Measurements from ENCODE around the gene CRTC2. TPM values are rescaled to one million over a fixed set of nuclear protein-coding genes. Genes with fewer than 3 reads are reported as not detected.
"Not testable (repeated sequence)": the region's sequence is repeated elsewhere in the genome, so short reads cannot be mapped to it uniquely, and the experiment has no call there.

Gene CRTC2
- polyA plus RNA-seq, 2 donors = 17.0 to 36.8 TPM

DNA sequence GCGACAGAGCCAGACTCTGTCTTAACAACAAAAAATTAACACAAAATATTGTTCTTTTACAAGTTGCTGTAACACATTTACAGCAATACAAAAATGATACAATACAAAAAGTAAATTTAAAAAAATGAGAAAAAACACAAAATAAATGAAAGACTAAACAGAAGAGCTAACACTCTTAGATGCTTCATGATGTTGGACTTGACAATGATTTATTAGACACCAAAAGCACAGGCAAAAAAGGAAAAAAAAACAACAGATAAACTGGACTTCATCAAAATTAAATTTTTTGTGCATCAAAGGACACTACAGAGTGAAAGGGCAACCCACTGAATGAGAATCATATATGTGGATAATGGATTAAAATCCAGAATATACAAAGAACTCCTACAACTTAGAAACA lies 52.0 kb downstream of the CRTC2 start:
- H3K27ac ChIP-seq (ENCODE audit: low read depth in 2 of 2, low read length in 1 of 2) = no peak overlapping the region
- H3K36me3 ChIP-seq (ENCODE audit: control insufficient read depth in 2 of 2, insufficient read depth in 2 of 2, low read length in 1 of 2) = peaks cover 0 to 2% of the 10 kb centered on the region in 2 donors
- WGBS, 2 donors = 91 to 95% methylated on average over 1 of the region's 1 CpG
- H3K4me1 ChIP-seq (ENCODE audit: control insufficient read depth in 2 of 2, insufficient read depth in 2 of 2, low read length in 1 of 2) = no peaks in the 10 kb centered on the region
- no peaks in the 10 kb centered on the region for H3K27me3 ChIP-seq (ENCODE audit: control insufficient read depth in 1 of 2, insufficient read depth in 2 of 2, low read length in 2 of 2)
- no peak overlapping the region for H3K4me3 ChIP-seq (ENCODE audit: low read depth in 1 of 2, low read length in 2 of 2)
- no peaks in the 10 kb centered on the region for H3K9me3 ChIP-seq (ENCODE audit: control insufficient read depth in 2 of 2, insufficient read depth in 1 of 2, low read depth in 1 of 2, low read length in 1 of 2)

DNA sequence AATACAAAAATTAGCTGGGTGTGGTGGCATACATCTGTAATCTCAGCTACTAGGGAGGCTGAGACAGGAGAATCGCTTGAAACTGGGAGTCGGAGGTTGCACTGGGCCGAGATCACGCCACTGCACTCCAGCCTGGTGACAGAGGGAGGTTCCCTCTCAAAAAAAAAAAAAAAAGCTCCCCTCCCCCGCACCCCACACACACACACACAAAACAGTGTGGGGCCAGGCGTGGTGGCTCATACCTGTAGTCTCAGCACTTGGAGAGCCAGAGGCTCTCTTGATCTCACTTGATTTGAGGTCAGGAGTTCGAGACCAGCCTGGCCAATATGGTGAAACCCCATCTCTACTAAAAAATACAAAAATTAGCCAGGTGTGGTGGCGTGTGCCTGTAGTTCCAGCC lies 52.5 kb downstream of the CRTC2 start:
- not testable (repeated sequence) for H3K9me3 ChIP-seq (ENCODE audit: control insufficient read depth in 2 of 2, insufficient read depth in 1 of 2, low read depth in 1 of 2, low read length in 1 of 2); H3K27ac ChIP-seq (ENCODE audit: low read depth in 2 of 2, low read length in 1 of 2); H3K4me3 ChIP-seq (ENCODE audit: low read depth in 1 of 2, low read length in 2 of 2); H3K36me3 ChIP-seq (ENCODE audit: control insufficient read depth in 2 of 2, insufficient read depth in 2 of 2, low read length in 1 of 2); H3K27me3 ChIP-seq (ENCODE audit: control insufficient read depth in 1 of 2, insufficient read depth in 2 of 2, low read length in 2 of 2); H3K4me1 ChIP-seq (ENCODE audit: control insufficient read depth in 2 of 2, insufficient read depth in 2 of 2, low read length in 1 of 2)
- 94 to 96% methylated on average over 8 of the region's 8 CpGs for WGBS, 2 donors

DNA sequence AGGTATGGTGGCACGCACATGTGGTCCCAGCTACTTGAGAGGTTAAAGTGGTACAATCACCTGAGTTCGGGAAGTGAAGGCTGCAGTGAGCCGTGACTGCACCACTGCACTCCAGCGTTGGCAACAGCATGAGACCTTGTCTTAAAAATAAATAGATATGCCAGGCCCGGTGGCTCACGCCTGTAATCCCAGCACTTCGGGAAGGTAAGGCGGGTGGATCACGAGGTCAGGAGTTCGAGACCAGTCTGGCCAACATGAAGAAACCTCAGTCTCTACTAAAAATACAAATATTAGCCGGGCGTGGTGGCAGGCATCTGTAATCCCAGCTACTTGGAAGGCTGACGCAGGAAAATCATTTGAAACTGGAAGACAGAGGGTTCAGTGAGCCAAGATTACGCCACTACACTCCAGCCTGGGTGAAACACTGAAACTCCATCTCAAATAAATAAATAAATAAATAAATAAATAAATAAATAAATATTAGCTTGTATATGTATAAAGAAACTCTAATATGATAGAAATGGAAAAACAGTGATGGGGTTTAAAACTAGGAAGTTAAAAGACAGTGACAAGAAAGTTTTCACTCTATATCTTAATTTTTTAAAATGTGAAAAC lies 54.5 kb downstream of the CRTC2 start:
- Histone ChIP-seq H3K27me3 (ENCODE audit: control insufficient read depth in 1 of 2, insufficient read depth in 2 of 2, low read length in 2 of 2) (no peaks in the 10 kb centered on the region), H3K36me3 (ENCODE audit: control insufficient read depth in 2 of 2, insufficient read depth in 2 of 2, low read length in 1 of 2) (peaks cover 0 to 2% of the 10 kb centered on the region in 2 donors), H3K4me3 (ENCODE audit: low read depth in 1 of 2, low read length in 2 of 2) (no peak overlapping the region), H3K9me3 (ENCODE audit: control insufficient read depth in 2 of 2, insufficient read depth in 1 of 2, low read depth in 1 of 2, low read length in 1 of 2) (no peaks in the 10 kb centered on the region), H3K4me1 (ENCODE audit: control insufficient read depth in 2 of 2, insufficient read depth in 2 of 2, low read length in 1 of 2) (no peaks in the 10 kb centered on the region), H3K27ac (ENCODE audit: low read depth in 2 of 2, low read length in 1 of 2) (peak overlapping the region in 1 of 2 donors; percentile 27)
- 83% methylated on average over 14 of the region's 14 CpGs for WGBS, 2 donors

DNA sequence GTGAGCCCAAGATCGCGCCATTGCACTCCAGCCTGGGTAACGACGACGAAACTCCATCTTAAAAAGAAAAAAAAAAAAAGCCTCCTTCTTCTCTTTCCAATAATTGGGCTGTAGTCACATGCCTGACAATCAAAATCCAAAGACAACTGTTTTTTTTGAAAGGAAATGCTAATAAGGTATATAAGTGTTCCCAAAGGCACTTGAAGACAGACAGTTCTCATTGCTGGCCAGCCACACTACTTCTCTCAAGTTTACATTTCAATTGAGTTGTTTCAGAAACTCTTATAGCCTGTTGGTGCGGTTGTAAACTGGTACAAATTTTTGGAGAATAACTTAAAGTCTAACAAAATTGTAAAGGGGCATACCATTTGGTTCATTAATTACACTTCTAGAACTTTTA lies 58.9 kb downstream of the CRTC2 start:
- H3K36me3 ChIP-seq (ENCODE audit: control insufficient read depth in 2 of 2, insufficient read depth in 2 of 2, low read length in 1 of 2) = no peaks in the 10 kb centered on the region
- WGBS, 2 donors = 89 to 96% methylated on average over 6 of the region's 6 CpGs
- no peaks in the 10 kb centered on the region for H3K27me3 ChIP-seq (ENCODE audit: control insufficient read depth in 1 of 2, insufficient read depth in 2 of 2, low read length in 2 of 2)
- no peaks in the 10 kb centered on the region for H3K9me3 ChIP-seq (ENCODE audit: control insufficient read depth in 2 of 2, insufficient read depth in 1 of 2, low read depth in 1 of 2, low read length in 1 of 2)
- H3K27ac ChIP-seq (ENCODE audit: low read depth in 2 of 2, low read length in 1 of 2) = no peak overlapping the region
- no peak overlapping the region for H3K4me3 ChIP-seq (ENCODE audit: low read depth in 1 of 2, low read length in 2 of 2)
- H3K4me1 ChIP-seq (ENCODE audit: control insufficient read depth in 2 of 2, insufficient read depth in 2 of 2, low read length in 1 of 2) = no peaks in the 10 kb centered on the region

Other genes starting within 250 kb of the CRTC2 start
- gene INTS3, start 230.6 kb downstream of the CRTC2 start, polyA plus RNA-seq = 10 to 100 TPM; 16.4 to 30.8 TPM
- 10 to 100 TPM; 18.6 to 30.9 TPM for gene SLC27A3, start 183.2 kb downstream of the CRTC2 start, polyA plus RNA-seq
- 1 to 10 TPM; 3.2 to 4.4 TPM for gene GATAD2B, start 35.6 kb downstream of the CRTC2 start, polyA plus RNA-seq
- 10 to 100 TPM; 14.7 to 31.6 TPM for gene DENND4B, start 11.9 kb downstream of the CRTC2 start, polyA plus RNA-seq
- 10 to 100 TPM; 29.0 to 51.2 TPM for gene SLC39A1, start 4.9 kb upstream of the CRTC2 start, polyA plus RNA-seq
- gene CREB3L4, start 9.3 kb upstream of the CRTC2 start, polyA plus RNA-seq = 10 to 100 TPM in 1 of 2 donors, 1 to 10 TPM in 1; 9.4 to 10.0 TPM
- 100 to 1,000 TPM in 1 of 2 donors, 10 to 100 TPM in 1; 79.1 to 134 TPM for gene JTB, start 19.1 kb upstream of the CRTC2 start, polyA plus RNA-seq
- 10 to 100 TPM; 83.2 to 89.5 TPM for gene RAB13, start 27.7 kb upstream of the CRTC2 start, polyA plus RNA-seq
- gene RPS27, start 32.1 kb upstream of the CRTC2 start, polyA plus RNA-seq = 1,000 to 10,000 TPM; 5,298 to 9,661 TPM
- gene NUP210L, start 196.5 kb upstream of the CRTC2 start, polyA plus RNA-seq = under 1 TPM in 1 of 2 donors, not detected in 1; 0.02 TPM
- gene TPM3, start 233.5 kb upstream of the CRTC2 start, polyA plus RNA-seq = 100 to 1,000 TPM in 1 of 2 donors, 10 to 100 TPM in 1; 88.1 to 178 TPM
- not detected for gene CFAP141, start 247.7 kb upstream of the CRTC2 start, polyA plus RNA-seq